Astrocyte (in vitro differentiated cells and primary cell): Measurements from ENCODE around the gene LRRC28. TPM values are rescaled to one million over a fixed set of nuclear protein-coding genes. Genes with fewer than 3 reads are reported as not detected.

Experiments used
- DNase-seq: peaks from one replicate; pipeline ENCODE4 v3.0.0-alpha.2; 2010; ENCODE audit warnings: low read depth
- FAIRE-seq: peaks from 2 replicates; lab custom pipeline; 2011; peaks lifted over from hg19 to GRCh38; lab: Jason Lieb, UNC
- H2AFZ ChIP-seq: 2 replicates; pipeline ENCODE4 v1.6.0; 2012; ENCODE audit warnings: low read depth, low read length, inconsistent platforms
- H3K27ac ChIP-seq: 2 replicates; pipeline ENCODE4 v1.5.1; 2011; ENCODE audit warnings: low read depth, low read length, inconsistent platforms
- H3K27me3 ChIP-seq: 2 replicates; pipeline ENCODE4 v1.6.0; 2011; ENCODE audit warnings: low read length, inconsistent platforms; ENCODE audit not compliant: insufficient read depth
- H3K36me3 ChIP-seq: 2 replicates; pipeline ENCODE4 v1.5.1; 2011; ENCODE audit warnings: low read length, inconsistent platforms; ENCODE audit not compliant: insufficient read depth
- H3K4me1 ChIP-seq: 2 replicates; pipeline ENCODE4 v1.5.1; 2011; ENCODE audit warnings: low read length, inconsistent platforms; ENCODE audit not compliant: insufficient read depth
- H3K4me2 ChIP-seq: 2 replicates; pipeline ENCODE4 v1.6.0; 2012; ENCODE audit warnings: low read length, inconsistent platforms
- H3K4me3 ChIP-seq: 2 replicates; pipeline ENCODE4 v1.5.1; 2011; ENCODE audit warnings: low read depth, mild to moderate bottlenecking, low read length, inconsistent platforms; ENCODE audit not compliant: insufficient read depth
- H3K79me2 ChIP-seq: 2 replicates; pipeline ENCODE4 v1.6.0; 2012; ENCODE audit warnings: mild to moderate bottlenecking, low read length, inconsistent platforms; ENCODE audit not compliant: insufficient read depth
- H3K9ac ChIP-seq: 2 replicates; pipeline ENCODE4 v1.6.0; 2012; ENCODE audit warnings: mild to moderate bottlenecking, low read length, inconsistent platforms
- H3K9me3 ChIP-seq: 2 replicates; pipeline ENCODE4 v1.5.1; 2012; ENCODE audit warnings: low read depth, mild to moderate bottlenecking, low read length, inconsistent platforms; ENCODE audit not compliant: insufficient read depth
- H4K20me1 ChIP-seq: 2 replicates; pipeline ENCODE4 v1.6.0; 2012; ENCODE audit warnings: low read length, inconsistent platforms; ENCODE audit not compliant: insufficient read depth
- H3K27ac Mint-ChIP-seq: one replicate; pipeline ENCODE4 v1.8.0; 2021; ENCODE audit warnings: mild to moderate bottlenecking, mixed read lengths; ENCODE audit not compliant: unreplicated experiment
- H3K27me3 Mint-ChIP-seq: one replicate; pipeline ENCODE4 v1.8.0; 2021; ENCODE audit warnings: low read depth, mixed read lengths; ENCODE audit not compliant: unreplicated experiment
- H3K36me3 Mint-ChIP-seq: one replicate; pipeline ENCODE4 v1.8.0; 2021; ENCODE audit warnings: low read depth, mixed read lengths; ENCODE audit not compliant: unreplicated experiment
- H3K4me1 Mint-ChIP-seq: one replicate; pipeline ENCODE4 v1.8.0; 2021; ENCODE audit warnings: low read depth, mixed read lengths; ENCODE audit not compliant: unreplicated experiment
- H3K4me3 Mint-ChIP-seq: one replicate; pipeline ENCODE4 v1.8.0; 2021; ENCODE audit warnings: mild to moderate bottlenecking, moderate library complexity, mixed read lengths; ENCODE audit not compliant: unreplicated experiment
- H3K9me3 Mint-ChIP-seq: one replicate; pipeline ENCODE4 v1.8.0; 2021; ENCODE audit warnings: mild to moderate bottlenecking, mixed read lengths; ENCODE audit not compliant: unreplicated experiment
- EZH2 ChIP-seq: IDR thresholded peaks from 2 replicates; pipeline ENCODE4 v1.6.1; 2012; ENCODE audit warnings: mild to moderate bottlenecking, low read length, inconsistent platforms; ENCODE audit not compliant: insufficient read depth
- total RNA-seq: library from RNA; stranded (reverse); gene quantifications from 2 replicates; pipeline ENCODE4 v1.2.1, GENCODE V29; 2021
- TF ChIP-seq, protein P1 (sequence below): IDR thresholded peaks from 2 replicates; pipeline ENCODE4 v1.5.1; 2011; ENCODE audit warnings: low read depth, mild to moderate bottlenecking, inconsistent platforms, low read length, moderate library complexity; ENCODE audit not compliant: insufficient read depth

LRRC28 gene
- total RNA-seq, 1 donor from 2014 or later = 28.1 TPM

- Histone ChIP-seq H3K4me1 (peaks cover 19% of the 10 kb centered on the region), H3K36me3 (no peaks in the 10 kb centered on the region), H3K27me3 (no peaks in the 10 kb centered on the region), H2AFZ (no peak overlapping the region), H3K9me3 (no peaks in the 10 kb centered on the region), H3K4me2 (no peak overlapping the region), H3K4me3 (no peak overlapping the region), H3K79me2 (no peaks in the 10 kb centered on the region), H3K9ac (no peak overlapping the region), H4K20me1 (no peaks in the 10 kb centered on the region), H3K27ac (no peak overlapping the region)
- Mint-ChIP-seq H3K4me1 (peaks cover 15% of the 10 kb centered on the region), H3K4me3 (no peak overlapping the region), H3K27ac (no peak overlapping the region), H3K27me3 (peaks cover 20% of the 10 kb centered on the region), H3K9me3 (peaks cover 2% of the 10 kb centered on the region), H3K36me3 (no peaks in the 10 kb centered on the region)
- FAIRE-seq (no peak), DNase-seq (no peak)
- TF ChIP-seq, protein P1, sequence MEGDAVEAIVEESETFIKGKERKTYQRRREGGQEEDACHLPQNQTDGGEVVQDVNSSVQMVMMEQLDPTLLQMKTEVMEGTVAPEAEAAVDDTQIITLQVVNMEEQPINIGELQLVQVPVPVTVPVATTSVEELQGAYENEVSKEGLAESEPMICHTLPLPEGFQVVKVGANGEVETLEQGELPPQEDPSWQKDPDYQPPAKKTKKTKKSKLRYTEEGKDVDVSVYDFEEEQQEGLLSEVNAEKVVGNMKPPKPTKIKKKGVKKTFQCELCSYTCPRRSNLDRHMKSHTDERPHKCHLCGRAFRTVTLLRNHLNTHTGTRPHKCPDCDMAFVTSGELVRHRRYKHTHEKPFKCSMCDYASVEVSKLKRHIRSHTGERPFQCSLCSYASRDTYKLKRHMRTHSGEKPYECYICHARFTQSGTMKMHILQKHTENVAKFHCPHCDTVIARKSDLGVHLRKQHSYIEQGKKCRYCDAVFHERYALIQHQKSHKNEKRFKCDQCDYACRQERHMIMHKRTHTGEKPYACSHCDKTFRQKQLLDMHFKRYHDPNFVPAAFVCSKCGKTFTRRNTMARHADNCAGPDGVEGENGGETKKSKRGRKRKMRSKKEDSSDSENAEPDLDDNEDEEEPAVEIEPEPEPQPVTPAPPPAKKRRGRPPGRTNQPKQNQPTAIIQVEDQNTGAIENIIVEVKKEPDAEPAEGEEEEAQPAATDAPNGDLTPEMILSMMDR = no peak
- no peak for TF ChIP-seq EZH2
These were observed 176.5 kb downstream of the LRRC28 start for GRCh38 chr15:99427668-99428361.

- H3K9me3 ChIP-seq = no peaks in the 10 kb centered on the region
- no peak for TF ChIP-seq EZH2
- TF ChIP-seq, protein P1 = no peak
- FAIRE-seq (no peak), DNase-seq (no peak)
- H3K9ac ChIP-seq = no peak overlapping the region
- H3K79me2 ChIP-seq = no peaks in the 10 kb centered on the region
- H4K20me1 ChIP-seq = no peaks in the 10 kb centered on the region
- Mint-ChIP-seq H3K9me3 (peaks cover 2% of the 10 kb centered on the region), H3K4me3 (no peak overlapping the region), H3K4me1 (peaks cover 15% of the 10 kb centered on the region), H3K27me3 (peaks cover 29% of the 10 kb centered on the region), H3K27ac (no peak overlapping the region), H3K36me3 (no peaks in the 10 kb centered on the region)
- no peaks in the 10 kb centered on the region for H3K27me3 ChIP-seq
- H3K27ac ChIP-seq = no peak overlapping the region
- no peak overlapping the region for H3K4me2 ChIP-seq
- no peaks in the 10 kb centered on the region for H3K36me3 ChIP-seq
- H2AFZ ChIP-seq = no peak overlapping the region
- H3K4me3 ChIP-seq = no peak overlapping the region
- peaks cover 15% of the 10 kb centered on the region for H3K4me1 ChIP-seq
These were observed 178.4 kb downstream of the LRRC28 start for GRCh38 chr15:99429681-99430081.

- Histone ChIP-seq H3K9me3 (no peaks in the 10 kb centered on the region), H3K79me2 (no peaks in the 10 kb centered on the region), H3K4me3 (no peak overlapping the region), H4K20me1 (no peaks in the 10 kb centered on the region), H3K27ac (no peak overlapping the region), H2AFZ (no peak overlapping the region), H3K4me2 (no peak overlapping the region), H3K4me1 (peaks cover 5% of the 10 kb centered on the region), H3K27me3 (no peaks in the 10 kb centered on the region), H3K36me3 (no peaks in the 10 kb centered on the region), H3K9ac (no peak overlapping the region)
- Mint-ChIP-seq H3K4me3 (no peak overlapping the region), H3K36me3 (no peaks in the 10 kb centered on the region), H3K9me3 (peaks cover 2% of the 10 kb centered on the region), H3K27ac (no peak overlapping the region), H3K27me3 (peaks cover 39% of the 10 kb centered on the region), H3K4me1 (peaks cover 11% of the 10 kb centered on the region)
- no peak for FAIRE-seq
- no peak for DNase-seq
- TF ChIP-seq, protein P1 = no peak
- TF ChIP-seq EZH2 = no peak
These were observed 179.7 kb downstream of the LRRC28 start for GRCh38 chr15:99430881-99431401.
